SK-N-SH treated with all-trans-retinoic acid at 6 μM for 48 hours (cell line): Measurements from ENCODE around the gene KHK.
A peak's percentile ranks its signal among the peaks of the same experiment; 100 is the strongest.

Source experiments
- ATAC-seq: fragments of 200-7000 bp; cut with Tn5 transposase; 3 replicates; pipeline ENCODE4 v1.9.1; 2020; ENCODE audit warnings: mild to moderate bottlenecking, moderate library complexity
- ARNTL ChIP-seq: fragments of 450-650 bp; formaldehyde crosslinking; IDR thresholded peaks from 2 replicates; pipeline ENCODE4 v1.5.0; 2020; ENCODE audit warnings: low read depth, mild to moderate bottlenecking, moderate library complexity, borderline replicate concordance
- BACH2 ChIP-seq: fragments of 250-450 bp; sonication (Bioruptor Pico); IDR thresholded peaks from 2 replicates; pipeline ENCODE4 v1.9.0; 2021; ENCODE audit warnings: mild to moderate bottlenecking, borderline replicate concordance
- CSDC2 ChIP-seq: fragments of 250-450 bp; sonication (Bioruptor Pico); IDR thresholded peaks from 2 replicates; pipeline ENCODE4 v1.5.0; 2020; ENCODE audit warnings: mild to moderate bottlenecking, moderate library complexity
- CSRNP3 ChIP-seq: fragments of 250-450 bp; sonication (Bioruptor Pico); IDR thresholded peaks from 2 replicates; pipeline ENCODE4 v1.5.1; 2021; ENCODE audit warnings: mild to moderate bottlenecking, moderate library complexity
- ESRRG ChIP-seq: fragments of 250-450 bp; sonication (Bioruptor Pico); IDR thresholded peaks from 2 replicates; pipeline ENCODE4 v1.6.1; 2021; ENCODE audit warnings: mild to moderate bottlenecking
- GLIS3 ChIP-seq: fragments of 250-450 bp; sonication (Bioruptor Pico); IDR thresholded peaks from 2 replicates; pipeline ENCODE4 v1.5.0; 2020; ENCODE audit warnings: mild to moderate bottlenecking, moderate library complexity
- ISL1 ChIP-seq: fragments of 250-450 bp; sonication (Bioruptor Pico); IDR thresholded peaks from 2 replicates; pipeline ENCODE4 v2.1.2; 2022; ENCODE audit warnings: mild to moderate bottlenecking, moderate library complexity
- PATZ1 ChIP-seq: fragments of 250-450 bp; sonication (Bioruptor Pico); IDR thresholded peaks from 2 replicates; pipeline ENCODE4 v1.8.0; 2020; ENCODE audit warnings: mild to moderate bottlenecking, moderate library complexity, borderline replicate concordance
- POU6F1 ChIP-seq: fragments of 250-450 bp; sonication (Bioruptor Pico); IDR thresholded peaks from 2 replicates; pipeline ENCODE4 v1.8.0; 2021; ENCODE audit warnings: low read depth, mild to moderate bottlenecking, moderate library complexity, borderline replicate concordance
- SNAI2 ChIP-seq: fragments of 250-450 bp; sonication (Bioruptor Pico); IDR thresholded peaks from 2 replicates; pipeline ENCODE4 v1.5.0; 2020; ENCODE audit warnings: mild to moderate bottlenecking, moderate library complexity
- TCF4 ChIP-seq: fragments of 250-450 bp; sonication (Bioruptor Pico); IDR thresholded peaks from 2 replicates; pipeline ENCODE4 v1.8.0; 2021; ENCODE audit warnings: mild to moderate bottlenecking, moderate library complexity, borderline replicate concordance
- TOX ChIP-seq: fragments of 250-450 bp; sonication (Bioruptor Pico); IDR thresholded peaks from 2 replicates; pipeline ENCODE4 v1.8.0; 2021; ENCODE audit warnings: mild to moderate bottlenecking, moderate library complexity, borderline replicate concordance
- TSHZ2 ChIP-seq: fragments of 250-450 bp; sonication (Bioruptor Pico); IDR thresholded peaks from 2 replicates; pipeline ENCODE4 v1.5.0; 2020; ENCODE audit warnings: mild to moderate bottlenecking, moderate library complexity
- ZC3H10 ChIP-seq: fragments of 250-450 bp; sonication (Bioruptor Pico); IDR thresholded peaks from 2 replicates; pipeline ENCODE4 v1.5.1; 2021; ENCODE audit warnings: mild to moderate bottlenecking, moderate library complexity
- ZNF565 ChIP-seq: fragments of 450-650 bp; formaldehyde crosslinking; conservative IDR thresholded peaks from 2 replicates; pipeline ENCODE4 v1.5.0; 2020; ENCODE audit warnings: low read depth, mild to moderate bottlenecking, moderate library complexity
- ZNF70 ChIP-seq: fragments of 450-650 bp; formaldehyde crosslinking; IDR thresholded peaks from 2 replicates; pipeline ENCODE4 v1.5.0; 2020; ENCODE audit warnings: mild to moderate bottlenecking, moderate library complexity

The KHK gene

GRCh38 chr2:27084297-27085061 is 2.1 kb upstream of the KHK start:
- TF ChIP-seq ZC3H10 (CRISPR knock-in tag) (no peak), TCF4 (CRISPR knock-in tag) (no peak), ZNF565 (CRISPR knock-in tag) (no peak), POU6F1 (CRISPR knock-in tag) (no peak), SNAI2 (CRISPR knock-in tag) (no peak), CSRNP3 (no peak), ESRRG (CRISPR knock-in tag) (no peak), ZNF70 (CRISPR knock-in tag) (no peak), ARNTL (CRISPR knock-in tag) (no peak)
- TF ChIP-seq, all 23 proteins: peak for 0
- no peak for ATAC-seq

GRCh38 chr2:27085062-27085672 is 1.4 kb upstream of the KHK start:
- TF ChIP-seq ARNTL (CRISPR knock-in tag): no peak
- no peak for TF ChIP-seq TOX (CRISPR knock-in tag)
- no peak for TF ChIP-seq ISL1 (CRISPR knock-in tag)
- TF ChIP-seq TSHZ2 (CRISPR knock-in tag): no peak
- TF ChIP-seq CSDC2: no peak
- no peak for TF ChIP-seq PATZ1 (CRISPR knock-in tag)
- no peak for TF ChIP-seq CSRNP3
- no peak for TF ChIP-seq BACH2
- ATAC-seq: no peak

- peak; percentile 54 for ATAC-seq
- TF ChIP-seq GLIS3 (CRISPR knock-in tag) (peak; percentile 57; the same call in 1 of the 2 replicates), TSHZ2 (CRISPR knock-in tag) (peak; percentile 30; the same call in 1 of the 2 replicates), TCF4 (CRISPR knock-in tag) (no peak)
Measured at GRCh38 chr2:27085673-27086089, 891 bp upstream of the KHK start.
